Stimulated activated CD4-positive, alpha-beta T cell treated with anti-CD3 and anti-CD28 coated beads, TNF-alpha, amount 100 ng/mL, for 1 hour (primary cell): Measurements from ENCODE around the gene ACP1.
A peak's percentile ranks its signal among the peaks of the same experiment; 100 is the strongest.

Experiments
- DNase-seq, 3 donors: peaks; one replicate each; pipeline ENCODE4 v3.0.0-alpha.2; 2020; ENCODE audit warnings: low read depth in 3 of 3, low spot score in 1 of 3

Gene ACP1

GRCh38 chr2:254241-254640, 10.5 kb upstream of the ACP1 start:
- no peak for DNase-seq

- no peak for DNase-seq
These were observed 9.6 kb upstream of the ACP1 start for GRCh38 chr2:255195-255594.

GRCh38 chr2:256094-256493, 8.7 kb upstream of the ACP1 start:
- no peak for DNase-seq

GRCh38 chr2:257429-257828, 7.3 kb upstream of the ACP1 start:
- DNase-seq = no peak

- no peak for DNase-seq
These were observed 6.9 kb upstream of the ACP1 start for GRCh38 chr2:257842-258241.

- no peak for DNase-seq
These were observed 5.8 kb upstream of the ACP1 start for GRCh38 chr2:258933-259332.

GRCh38 chr2:259789-260331, 4.9 kb upstream of the ACP1 start:
- no peak for DNase-seq

GRCh38 chr2:260507-261161, 4.1 kb upstream of the ACP1 start:
- DNase-seq = no peak

- DNase-seq = no peak
These were observed 2.6 kb upstream of the ACP1 start for GRCh38 chr2:262117-262516.

- DNase-seq = no peak
These were observed 1.6 kb upstream of the ACP1 start for GRCh38 chr2:263022-263738.

- DNase-seq = peak; percentile 19 to 28 (median 26)
These were observed 814 bp upstream of the ACP1 start, which contains the start of gene SH3YL1 for GRCh38 chr2:263774-264492. Gene SH3YL1 (minus strand): TSS chr2:264032. CDS start chr2:263984, 48 bp downstream.

- no peak for DNase-seq
These were observed 3.6 kb downstream of the ACP1 start for GRCh38 chr2:268323-268722.

- DNase-seq = no peak
These were observed 4.7 kb downstream of the ACP1 start for GRCh38 chr2:269356-270030.

GRCh38 chr2:270861-271260, 6.1 kb downstream of the ACP1 start:
- DNase-seq = no peak

- DNase-seq = no peak
These were observed 7.2 kb downstream of the ACP1 start for GRCh38 chr2:271917-272316.

GRCh38 chr2:273333-273732, 8.6 kb downstream of the ACP1 start:
- DNase-seq = no peak

- DNase-seq = no peak
These were observed 9.8 kb downstream of the ACP1 start for GRCh38 chr2:274503-274902.

GRCh38 chr2:275466-275865, 10.7 kb downstream of the ACP1 start:
- DNase-seq = no peak

GRCh38 chr2:278312-278926, 13.7 kb downstream of the ACP1 start:
- DNase-seq = no peak

- DNase-seq = no peak
These were observed 14.2 kb downstream of the ACP1 start for GRCh38 chr2:278927-279320.

GRCh38 chr2:279366-279765, 14.6 kb downstream of the ACP1 start:
- DNase-seq = no peak
